Measurements from ENCODE around the gene SALL4. TPM values are rescaled to one million over a fixed set of nuclear protein-coding genes. Genes with fewer than 3 reads are reported as not detected.
A peak's percentile ranks its signal among the peaks of the same experiment; 100 is the strongest.

SALL4 gene
- total and polyA plus RNA-seq, 2 of the 8 experiments (the other 6 are each of a cell fraction or from before 2014, with no cell fraction given), result 108 to 235 TPM

DNA sequence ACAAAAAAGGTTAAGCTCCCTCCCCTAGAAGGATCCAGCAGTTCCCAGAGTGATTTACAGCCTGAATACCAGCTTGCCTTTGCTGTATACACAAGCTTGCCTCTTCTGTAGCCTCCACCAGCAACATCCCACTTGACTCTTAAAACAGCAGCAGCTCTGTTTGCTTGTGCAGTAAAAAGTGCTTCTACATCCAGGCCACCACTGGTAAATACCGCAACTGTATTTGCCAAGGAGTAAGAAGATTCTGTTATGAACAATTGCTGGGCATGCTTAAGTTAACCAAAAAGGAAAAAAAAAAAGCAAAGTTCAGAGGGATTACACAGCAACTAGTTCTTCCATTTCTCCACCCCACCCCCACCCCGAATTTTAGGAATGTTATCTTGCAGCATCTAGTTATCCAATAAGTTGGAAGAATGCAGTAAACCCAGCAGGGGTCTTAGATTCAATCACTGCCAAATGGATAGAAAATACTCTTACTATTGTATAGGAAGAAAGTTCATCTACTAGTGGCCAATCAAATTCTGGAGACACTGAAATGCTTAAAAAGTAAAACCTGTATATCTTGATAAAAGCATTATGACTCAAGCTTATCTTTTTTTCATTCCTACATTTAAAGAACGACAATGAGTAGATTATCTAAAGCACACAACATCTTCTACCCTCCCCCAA lies 4.8 kb downstream of the SALL4 start (continued):
- TF ChIP-seq, protein P1, sequence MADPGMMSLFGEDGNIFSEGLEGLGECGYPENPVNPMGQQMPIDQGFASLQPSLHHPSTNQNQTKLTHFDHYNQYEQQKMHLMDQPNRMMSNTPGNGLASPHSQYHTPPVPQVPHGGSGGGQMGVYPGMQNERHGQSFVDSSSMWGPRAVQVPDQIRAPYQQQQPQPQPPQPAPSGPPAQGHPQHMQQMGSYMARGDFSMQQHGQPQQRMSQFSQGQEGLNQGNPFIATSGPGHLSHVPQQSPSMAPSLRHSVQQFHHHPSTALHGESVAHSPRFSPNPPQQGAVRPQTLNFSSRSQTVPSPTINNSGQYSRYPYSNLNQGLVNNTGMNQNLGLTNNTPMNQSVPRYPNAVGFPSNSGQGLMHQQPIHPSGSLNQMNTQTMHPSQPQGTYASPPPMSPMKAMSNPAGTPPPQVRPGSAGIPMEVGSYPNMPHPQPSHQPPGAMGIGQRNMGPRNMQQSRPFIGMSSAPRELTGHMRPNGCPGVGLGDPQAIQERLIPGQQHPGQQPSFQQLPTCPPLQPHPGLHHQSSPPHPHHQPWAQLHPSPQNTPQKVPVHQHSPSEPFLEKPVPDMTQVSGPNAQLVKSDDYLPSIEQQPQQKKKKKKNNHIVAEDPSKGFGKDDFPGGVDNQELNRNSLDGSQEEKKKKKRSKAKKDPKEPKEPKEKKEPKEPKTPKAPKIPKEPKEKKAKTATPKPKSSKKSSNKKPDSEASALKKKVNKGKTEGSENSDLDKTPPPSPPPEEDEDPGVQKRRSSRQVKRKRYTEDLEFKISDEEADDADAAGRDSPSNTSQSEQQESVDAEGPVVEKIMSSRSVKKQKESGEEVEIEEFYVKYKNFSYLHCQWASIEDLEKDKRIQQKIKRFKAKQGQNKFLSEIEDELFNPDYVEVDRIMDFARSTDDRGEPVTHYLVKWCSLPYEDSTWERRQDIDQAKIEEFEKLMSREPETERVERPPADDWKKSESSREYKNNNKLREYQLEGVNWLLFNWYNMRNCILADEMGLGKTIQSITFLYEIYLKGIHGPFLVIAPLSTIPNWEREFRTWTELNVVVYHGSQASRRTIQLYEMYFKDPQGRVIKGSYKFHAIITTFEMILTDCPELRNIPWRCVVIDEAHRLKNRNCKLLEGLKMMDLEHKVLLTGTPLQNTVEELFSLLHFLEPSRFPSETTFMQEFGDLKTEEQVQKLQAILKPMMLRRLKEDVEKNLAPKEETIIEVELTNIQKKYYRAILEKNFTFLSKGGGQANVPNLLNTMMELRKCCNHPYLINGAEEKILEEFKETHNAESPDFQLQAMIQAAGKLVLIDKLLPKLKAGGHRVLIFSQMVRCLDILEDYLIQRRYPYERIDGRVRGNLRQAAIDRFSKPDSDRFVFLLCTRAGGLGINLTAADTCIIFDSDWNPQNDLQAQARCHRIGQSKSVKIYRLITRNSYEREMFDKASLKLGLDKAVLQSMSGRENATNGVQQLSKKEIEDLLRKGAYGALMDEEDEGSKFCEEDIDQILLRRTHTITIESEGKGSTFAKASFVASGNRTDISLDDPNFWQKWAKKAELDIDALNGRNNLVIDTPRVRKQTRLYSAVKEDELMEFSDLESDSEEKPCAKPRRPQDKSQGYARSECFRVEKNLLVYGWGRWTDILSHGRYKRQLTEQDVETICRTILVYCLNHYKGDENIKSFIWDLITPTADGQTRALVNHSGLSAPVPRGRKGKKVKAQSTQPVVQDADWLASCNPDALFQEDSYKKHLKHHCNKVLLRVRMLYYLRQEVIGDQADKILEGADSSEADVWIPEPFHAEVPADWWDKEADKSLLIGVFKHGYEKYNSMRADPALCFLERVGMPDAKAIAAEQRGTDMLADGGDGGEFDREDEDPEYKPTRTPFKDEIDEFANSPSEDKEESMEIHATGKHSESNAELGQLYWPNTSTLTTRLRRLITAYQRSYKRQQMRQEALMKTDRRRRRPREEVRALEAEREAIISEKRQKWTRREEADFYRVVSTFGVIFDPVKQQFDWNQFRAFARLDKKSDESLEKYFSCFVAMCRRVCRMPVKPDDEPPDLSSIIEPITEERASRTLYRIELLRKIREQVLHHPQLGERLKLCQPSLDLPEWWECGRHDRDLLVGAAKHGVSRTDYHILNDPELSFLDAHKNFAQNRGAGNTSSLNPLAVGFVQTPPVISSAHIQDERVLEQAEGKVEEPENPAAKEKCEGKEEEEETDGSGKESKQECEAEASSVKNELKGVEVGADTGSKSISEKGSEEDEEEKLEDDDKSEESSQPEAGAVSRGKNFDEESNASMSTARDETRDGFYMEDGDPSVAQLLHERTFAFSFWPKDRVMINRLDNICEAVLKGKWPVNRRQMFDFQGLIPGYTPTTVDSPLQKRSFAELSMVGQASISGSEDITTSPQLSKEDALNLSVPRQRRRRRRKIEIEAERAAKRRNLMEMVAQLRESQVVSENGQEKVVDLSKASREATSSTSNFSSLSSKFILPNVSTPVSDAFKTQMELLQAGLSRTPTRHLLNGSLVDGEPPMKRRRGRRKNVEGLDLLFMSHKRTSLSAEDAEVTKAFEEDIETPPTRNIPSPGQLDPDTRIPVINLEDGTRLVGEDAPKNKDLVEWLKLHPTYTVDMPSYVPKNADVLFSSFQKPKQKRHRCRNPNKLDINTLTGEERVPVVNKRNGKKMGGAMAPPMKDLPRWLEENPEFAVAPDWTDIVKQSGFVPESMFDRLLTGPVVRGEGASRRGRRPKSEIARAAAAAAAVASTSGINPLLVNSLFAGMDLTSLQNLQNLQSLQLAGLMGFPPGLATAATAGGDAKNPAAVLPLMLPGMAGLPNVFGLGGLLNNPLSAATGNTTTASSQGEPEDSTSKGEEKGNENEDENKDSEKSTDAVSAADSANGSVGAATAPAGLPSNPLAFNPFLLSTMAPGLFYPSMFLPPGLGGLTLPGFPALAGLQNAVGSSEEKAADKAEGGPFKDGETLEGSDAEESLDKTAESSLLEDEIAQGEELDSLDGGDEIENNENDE (IDR thresholded peaks at IDR 0.05; ENCODE audit: insufficient replicate concordance, low read length), result peak; percentile 49
- 0 out of 2 replicates have a peak, but pooled peaks have one; percentile 29 for TF ChIP-seq POLR2AphosphoS5 (IDR thresholded peaks at IDR 0.05; ENCODE audit: low read depth, low read length)
- no peak for TF ChIP-seq CEBPB (IDR thresholded peaks at IDR 0.05; ENCODE audit: low read depth, low read length)
- peak; percentile 57 for TF ChIP-seq SP1 (IDR thresholded peaks at IDR 0.05; ENCODE audit: low read depth, low read length)
- 0 out of 3 replicates have a peak, but pooled peaks of 1 of the 2 experiments have one; percentile 21 for TF ChIP-seq EP300 (IDR thresholded peaks at IDR 0.05; ENCODE audit: borderline replicate concordance in 1 of 2, low read depth in 2 of 2, low read length in 2 of 2)
